Measurements from ENCODE around the gene CHAF1A. TPM values are rescaled to one million over a fixed set of nuclear protein-coding genes. Genes with fewer than 3 reads are reported as not detected.

The CHAF1A gene
- polyA plus RNA-seq, 1 donor from 2014 or later = 9.4 TPM

- H3K36me3 ChIP-seq (ENCODE audit: insufficient read depth, low read length) = no peaks in the 10 kb centered on the region
- peak overlapping the region; percentile 83 for H3K9ac ChIP-seq (ENCODE audit: low read length)
- peaks cover 22% of the 10 kb centered on the region for H3K79me2 ChIP-seq (replicated peaks; ENCODE audit: insufficient read depth, low read length)
- no peak for TF ChIP-seq SMC3 (conservative IDR thresholded peaks at IDR 0.05; ENCODE audit: poor library complexity)
- TF ChIP-seq MXI1 (conservative IDR thresholded peaks at IDR 0.05; ENCODE audit: poor library complexity, severe bottlenecking) = no peak
- TF ChIP-seq POLR2AphosphoS5 (IDR thresholded peaks at IDR 0.05) = no peak
- TF ChIP-seq EZH2 (IDR thresholded peaks at IDR 0.05; ENCODE audit: borderline replicate concordance, insufficient read depth, low read length, poor library complexity, severe bottlenecking) = no peak
- TF ChIP-seq, protein P1, sequence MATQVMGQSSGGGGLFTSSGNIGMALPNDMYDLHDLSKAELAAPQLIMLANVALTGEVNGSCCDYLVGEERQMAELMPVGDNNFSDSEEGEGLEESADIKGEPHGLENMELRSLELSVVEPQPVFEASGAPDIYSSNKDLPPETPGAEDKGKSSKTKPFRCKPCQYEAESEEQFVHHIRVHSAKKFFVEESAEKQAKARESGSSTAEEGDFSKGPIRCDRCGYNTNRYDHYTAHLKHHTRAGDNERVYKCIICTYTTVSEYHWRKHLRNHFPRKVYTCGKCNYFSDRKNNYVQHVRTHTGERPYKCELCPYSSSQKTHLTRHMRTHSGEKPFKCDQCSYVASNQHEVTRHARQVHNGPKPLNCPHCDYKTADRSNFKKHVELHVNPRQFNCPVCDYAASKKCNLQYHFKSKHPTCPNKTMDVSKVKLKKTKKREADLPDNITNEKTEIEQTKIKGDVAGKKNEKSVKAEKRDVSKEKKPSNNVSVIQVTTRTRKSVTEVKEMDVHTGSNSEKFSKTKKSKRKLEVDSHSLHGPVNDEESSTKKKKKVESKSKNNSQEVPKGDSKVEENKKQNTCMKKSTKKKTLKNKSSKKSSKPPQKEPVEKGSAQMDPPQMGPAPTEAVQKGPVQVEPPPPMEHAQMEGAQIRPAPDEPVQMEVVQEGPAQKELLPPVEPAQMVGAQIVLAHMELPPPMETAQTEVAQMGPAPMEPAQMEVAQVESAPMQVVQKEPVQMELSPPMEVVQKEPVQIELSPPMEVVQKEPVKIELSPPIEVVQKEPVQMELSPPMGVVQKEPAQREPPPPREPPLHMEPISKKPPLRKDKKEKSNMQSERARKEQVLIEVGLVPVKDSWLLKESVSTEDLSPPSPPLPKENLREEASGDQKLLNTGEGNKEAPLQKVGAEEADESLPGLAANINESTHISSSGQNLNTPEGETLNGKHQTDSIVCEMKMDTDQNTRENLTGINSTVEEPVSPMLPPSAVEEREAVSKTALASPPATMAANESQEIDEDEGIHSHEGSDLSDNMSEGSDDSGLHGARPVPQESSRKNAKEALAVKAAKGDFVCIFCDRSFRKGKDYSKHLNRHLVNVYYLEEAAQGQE (IDR thresholded peaks at IDR 0.05; ENCODE audit: borderline replicate concordance) = no peak
- TF ChIP-seq, protein P2, sequence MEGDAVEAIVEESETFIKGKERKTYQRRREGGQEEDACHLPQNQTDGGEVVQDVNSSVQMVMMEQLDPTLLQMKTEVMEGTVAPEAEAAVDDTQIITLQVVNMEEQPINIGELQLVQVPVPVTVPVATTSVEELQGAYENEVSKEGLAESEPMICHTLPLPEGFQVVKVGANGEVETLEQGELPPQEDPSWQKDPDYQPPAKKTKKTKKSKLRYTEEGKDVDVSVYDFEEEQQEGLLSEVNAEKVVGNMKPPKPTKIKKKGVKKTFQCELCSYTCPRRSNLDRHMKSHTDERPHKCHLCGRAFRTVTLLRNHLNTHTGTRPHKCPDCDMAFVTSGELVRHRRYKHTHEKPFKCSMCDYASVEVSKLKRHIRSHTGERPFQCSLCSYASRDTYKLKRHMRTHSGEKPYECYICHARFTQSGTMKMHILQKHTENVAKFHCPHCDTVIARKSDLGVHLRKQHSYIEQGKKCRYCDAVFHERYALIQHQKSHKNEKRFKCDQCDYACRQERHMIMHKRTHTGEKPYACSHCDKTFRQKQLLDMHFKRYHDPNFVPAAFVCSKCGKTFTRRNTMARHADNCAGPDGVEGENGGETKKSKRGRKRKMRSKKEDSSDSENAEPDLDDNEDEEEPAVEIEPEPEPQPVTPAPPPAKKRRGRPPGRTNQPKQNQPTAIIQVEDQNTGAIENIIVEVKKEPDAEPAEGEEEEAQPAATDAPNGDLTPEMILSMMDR (IDR thresholded peaks at IDR 0.05; ENCODE audit: poor library complexity, severe bottlenecking) = no peak
- no peak for TF ChIP-seq EP300 (conservative IDR thresholded peaks at IDR 0.05; ENCODE audit: poor library complexity, severe bottlenecking)
- TF ChIP-seq TAF1 (IDR thresholded peaks at IDR 0.05; ENCODE audit: low read depth) = no peak
- no peak for TF ChIP-seq RAD21 (conservative IDR thresholded peaks at IDR 0.05)
- no peaks in the 10 kb centered on the region for H4K20me1 ChIP-seq (ENCODE audit: insufficient read depth)
- H3K4me3 ChIP-seq (ENCODE audit: low read length) = peak overlapping the region; percentile 88
- H3K9me3 ChIP-seq (ENCODE audit: low read length) = no peaks in the 10 kb centered on the region
- H3K27me3 ChIP-seq (ENCODE audit: insufficient read depth, low read depth, low read length) = no peaks in the 10 kb centered on the region
- no peaks in the 10 kb centered on the region for H3K9me2 ChIP-seq (ENCODE audit: insufficient read depth, low read length)
- H3F3A ChIP-seq (ENCODE audit: insufficient read depth, low read length, poor library complexity, severe bottlenecking) = peaks cover 3% of the 10 kb centered on the region
- peak overlapping the region; percentile 27 for H2AFZ ChIP-seq (ENCODE audit: low read depth, low read length)
- peak overlapping the region; percentile 99 for H3K4me2 ChIP-seq (ENCODE audit: low read length)
- H3K27ac ChIP-seq (ENCODE audit: low read length) = peak overlapping the region; percentile 65
Measured at GRCh38 chr19:4473763-4474513, 71.5 kb downstream of the CHAF1A start.

- peak overlapping the region; percentile 83 for H3K9ac ChIP-seq (ENCODE audit: low read length)
- peaks cover 3% of the 10 kb centered on the region for H3F3A ChIP-seq (ENCODE audit: insufficient read depth, low read length, poor library complexity, severe bottlenecking)
- H3K4me3 ChIP-seq (ENCODE audit: low read length) = peak overlapping the region; percentile 88
- TF ChIP-seq POLR2AphosphoS5 (IDR thresholded peaks at IDR 0.05) = peak; percentile 28
- TF ChIP-seq, protein P2 (IDR thresholded peaks at IDR 0.05; ENCODE audit: poor library complexity, severe bottlenecking) = peak; percentile 27
- TF ChIP-seq SMC3 (conservative IDR thresholded peaks at IDR 0.05; ENCODE audit: poor library complexity) = peak; percentile 42
- TF ChIP-seq MXI1 (conservative IDR thresholded peaks at IDR 0.05; ENCODE audit: poor library complexity, severe bottlenecking) = peak; percentile 43
- TF ChIP-seq, protein P1 (IDR thresholded peaks at IDR 0.05; ENCODE audit: borderline replicate concordance) = no peak
- no peaks in the 10 kb centered on the region for H3K36me3 ChIP-seq (ENCODE audit: insufficient read depth, low read length)
- H3K9me3 ChIP-seq (ENCODE audit: low read length) = no peaks in the 10 kb centered on the region
- H3K79me2 ChIP-seq (replicated peaks; ENCODE audit: insufficient read depth, low read length) = peaks cover 22% of the 10 kb centered on the region
- H4K20me1 ChIP-seq (ENCODE audit: insufficient read depth) = no peaks in the 10 kb centered on the region
- no peaks in the 10 kb centered on the region for H3K9me2 ChIP-seq (ENCODE audit: insufficient read depth, low read length)
- H3K27ac ChIP-seq (ENCODE audit: low read length) = peak overlapping the region; percentile 65
- H3K4me2 ChIP-seq (ENCODE audit: low read length) = peak overlapping the region; percentile 99
- no peaks in the 10 kb centered on the region for H3K27me3 ChIP-seq (ENCODE audit: insufficient read depth, low read depth, low read length)
- peak overlapping the region; percentile 56 for H2AFZ ChIP-seq (ENCODE audit: low read depth, low read length)
Measured at GRCh38 chr19:4474514-4475022, 72.1 kb downstream of the CHAF1A start.
